ENCODE measurements around the gene ALS2. TPM values are rescaled to one million over a fixed set of nuclear protein-coding genes. Genes with fewer than 3 reads are reported as not detected.
A peak's percentile ranks its signal among the peaks of the same experiment; 100 is the strongest.

ALS2 gene
- total RNA-seq, 1 experiment from 2014 or later: 47.5 TPM

DNA sequence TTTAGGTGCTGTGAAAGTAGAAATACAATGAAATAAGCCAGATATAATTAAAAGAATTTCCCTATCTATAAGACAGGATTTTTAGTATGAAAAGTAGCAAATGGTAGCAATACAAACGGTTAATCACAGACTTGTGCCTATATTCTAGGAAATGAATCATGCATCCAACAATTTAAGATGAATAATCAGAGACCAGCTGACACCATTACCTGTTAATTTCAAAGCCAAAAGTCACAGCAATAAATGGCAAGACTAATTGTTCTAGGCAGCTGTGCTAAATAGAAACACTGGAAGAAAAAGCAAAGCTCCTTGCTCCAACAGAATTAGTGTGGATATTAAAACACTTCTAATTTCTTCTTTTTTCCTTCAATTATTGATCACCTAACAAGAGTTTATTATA is 47.2 kb downstream of the ALS2 start:
- ChIA-PET POLR2A (no interaction called here), CTCF (no interaction called here)
- Histone ChIP-seq H3K27ac (ENCODE audit: low read length) (no peak overlapping the region), H3K27me3 (ENCODE audit: control insufficient read depth, insufficient read depth, low read length) (no peaks in the 10 kb centered on the region), H3K4me1 (ENCODE audit: control insufficient read depth, insufficient read depth, low read length) (no peaks in the 10 kb centered on the region; the same call in 1 of the 2 replicates), H3K4me3 (ENCODE audit: low read depth in 2 of 2, low read length in 2 of 2) (no peak overlapping the region), H3K9me3 (ENCODE audit: control insufficient read depth, insufficient read depth, low read depth, low read length) (no peaks in the 10 kb centered on the region; the same call in 1 of the 2 replicates), H3K36me3 (ENCODE audit: control insufficient read depth, insufficient read depth, low read length) (peaks cover 28% of the 10 kb centered on the region)
- no peak for ATAC-seq
- BruUV-seq (replicated peaks): no TSS peak
- TF ChIP-seq SIN3A (IDR thresholded peaks at IDR 0.05; ENCODE audit: borderline replicate concordance, insufficient read depth, low read depth, low read length) (no peak), POLR2AphosphoS5 (IDR thresholded peaks at IDR 0.05; ENCODE audit: low read depth, low read length) (no peak), TCF7L2 (IDR thresholded peaks at IDR 0.05; ENCODE audit: low read depth, low read length) (no peak)
- TF ChIP-seq, protein P1, sequence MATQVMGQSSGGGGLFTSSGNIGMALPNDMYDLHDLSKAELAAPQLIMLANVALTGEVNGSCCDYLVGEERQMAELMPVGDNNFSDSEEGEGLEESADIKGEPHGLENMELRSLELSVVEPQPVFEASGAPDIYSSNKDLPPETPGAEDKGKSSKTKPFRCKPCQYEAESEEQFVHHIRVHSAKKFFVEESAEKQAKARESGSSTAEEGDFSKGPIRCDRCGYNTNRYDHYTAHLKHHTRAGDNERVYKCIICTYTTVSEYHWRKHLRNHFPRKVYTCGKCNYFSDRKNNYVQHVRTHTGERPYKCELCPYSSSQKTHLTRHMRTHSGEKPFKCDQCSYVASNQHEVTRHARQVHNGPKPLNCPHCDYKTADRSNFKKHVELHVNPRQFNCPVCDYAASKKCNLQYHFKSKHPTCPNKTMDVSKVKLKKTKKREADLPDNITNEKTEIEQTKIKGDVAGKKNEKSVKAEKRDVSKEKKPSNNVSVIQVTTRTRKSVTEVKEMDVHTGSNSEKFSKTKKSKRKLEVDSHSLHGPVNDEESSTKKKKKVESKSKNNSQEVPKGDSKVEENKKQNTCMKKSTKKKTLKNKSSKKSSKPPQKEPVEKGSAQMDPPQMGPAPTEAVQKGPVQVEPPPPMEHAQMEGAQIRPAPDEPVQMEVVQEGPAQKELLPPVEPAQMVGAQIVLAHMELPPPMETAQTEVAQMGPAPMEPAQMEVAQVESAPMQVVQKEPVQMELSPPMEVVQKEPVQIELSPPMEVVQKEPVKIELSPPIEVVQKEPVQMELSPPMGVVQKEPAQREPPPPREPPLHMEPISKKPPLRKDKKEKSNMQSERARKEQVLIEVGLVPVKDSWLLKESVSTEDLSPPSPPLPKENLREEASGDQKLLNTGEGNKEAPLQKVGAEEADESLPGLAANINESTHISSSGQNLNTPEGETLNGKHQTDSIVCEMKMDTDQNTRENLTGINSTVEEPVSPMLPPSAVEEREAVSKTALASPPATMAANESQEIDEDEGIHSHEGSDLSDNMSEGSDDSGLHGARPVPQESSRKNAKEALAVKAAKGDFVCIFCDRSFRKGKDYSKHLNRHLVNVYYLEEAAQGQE (IDR thresholded peaks at IDR 0.05; ENCODE audit: insufficient read depth in 1 of 2, low read depth in 2 of 2, low read length in 1 of 2): no peak
- TF ChIP-seq, protein P2, sequence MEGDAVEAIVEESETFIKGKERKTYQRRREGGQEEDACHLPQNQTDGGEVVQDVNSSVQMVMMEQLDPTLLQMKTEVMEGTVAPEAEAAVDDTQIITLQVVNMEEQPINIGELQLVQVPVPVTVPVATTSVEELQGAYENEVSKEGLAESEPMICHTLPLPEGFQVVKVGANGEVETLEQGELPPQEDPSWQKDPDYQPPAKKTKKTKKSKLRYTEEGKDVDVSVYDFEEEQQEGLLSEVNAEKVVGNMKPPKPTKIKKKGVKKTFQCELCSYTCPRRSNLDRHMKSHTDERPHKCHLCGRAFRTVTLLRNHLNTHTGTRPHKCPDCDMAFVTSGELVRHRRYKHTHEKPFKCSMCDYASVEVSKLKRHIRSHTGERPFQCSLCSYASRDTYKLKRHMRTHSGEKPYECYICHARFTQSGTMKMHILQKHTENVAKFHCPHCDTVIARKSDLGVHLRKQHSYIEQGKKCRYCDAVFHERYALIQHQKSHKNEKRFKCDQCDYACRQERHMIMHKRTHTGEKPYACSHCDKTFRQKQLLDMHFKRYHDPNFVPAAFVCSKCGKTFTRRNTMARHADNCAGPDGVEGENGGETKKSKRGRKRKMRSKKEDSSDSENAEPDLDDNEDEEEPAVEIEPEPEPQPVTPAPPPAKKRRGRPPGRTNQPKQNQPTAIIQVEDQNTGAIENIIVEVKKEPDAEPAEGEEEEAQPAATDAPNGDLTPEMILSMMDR (IDR thresholded peaks at IDR 0.05): no peak
- DNase-seq (ENCODE audit: low read depth, low spot score): peak; percentile 36
- intact Hi-C loops (cut with micrococcal nuclease; ENCODE audit: unreplicated experiment): no loop called here
- in situ Hi-C loops (cut with HindIII; ENCODE audit: low pct_unique_long_range_greater_than_20kb, low sequenced_read_pairs): no loop called here

DNA sequence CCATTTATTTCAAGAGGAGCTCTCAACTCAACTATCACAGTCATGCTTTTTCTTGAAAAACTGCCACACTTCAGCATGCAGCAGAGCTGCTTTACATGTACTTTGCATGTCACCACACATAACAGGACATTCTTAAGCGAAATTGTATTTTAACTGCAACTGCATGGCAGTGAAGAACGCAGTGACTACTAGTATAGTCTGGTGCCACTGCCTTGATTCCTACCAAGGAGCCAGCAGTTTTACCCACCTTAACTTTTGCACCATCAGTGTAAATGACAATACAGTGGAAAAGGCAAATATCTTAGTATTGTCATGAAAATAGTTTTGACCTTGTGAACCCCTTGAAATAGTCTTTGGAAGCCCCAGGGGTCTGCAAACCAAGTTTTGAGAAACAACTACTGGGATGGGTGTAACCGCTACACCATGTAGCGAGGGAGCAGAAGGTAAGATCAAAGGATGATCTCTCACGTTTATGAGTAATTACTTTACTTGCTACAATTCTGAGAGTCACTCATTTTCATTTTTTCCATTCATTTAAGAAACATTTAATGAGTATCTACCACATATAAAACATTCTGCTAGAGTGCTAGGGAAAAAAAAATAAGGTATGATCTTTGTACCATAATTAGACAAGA is 50.0 kb downstream of the ALS2 start:
- TF ChIP-seq SIN3A (IDR thresholded peaks at IDR 0.05; ENCODE audit: borderline replicate concordance, insufficient read depth, low read depth, low read length): no peak
- TF ChIP-seq, protein P1 (IDR thresholded peaks at IDR 0.05; ENCODE audit: insufficient read depth in 1 of 2, low read depth in 2 of 2, low read length in 1 of 2): no peak
- TF ChIP-seq POLR2AphosphoS5 (IDR thresholded peaks at IDR 0.05; ENCODE audit: low read depth, low read length): no peak
- TF ChIP-seq, protein P2 (IDR thresholded peaks at IDR 0.05): no peak
- TF ChIP-seq TCF7L2 (IDR thresholded peaks at IDR 0.05; ENCODE audit: low read depth, low read length): no peak
- POLR2A ChIA-PET: no interaction called here
- intact Hi-C loops (cut with micrococcal nuclease; ENCODE audit: unreplicated experiment): no loop called here
- Histone ChIP-seq H3K27me3 (ENCODE audit: control insufficient read depth, insufficient read depth, low read length) (no peaks in the 10 kb centered on the region), H3K4me1 (ENCODE audit: control insufficient read depth, insufficient read depth, low read length) (no peaks in the 10 kb centered on the region), H3K9me3 (ENCODE audit: control insufficient read depth, insufficient read depth, low read depth, low read length) (no peaks in the 10 kb centered on the region), H3K36me3 (ENCODE audit: control insufficient read depth, insufficient read depth, low read length) (peaks cover 22% of the 10 kb centered on the region), H3K27ac (ENCODE audit: low read length) (no peak overlapping the region), H3K4me3 (ENCODE audit: low read depth in 2 of 2, low read length in 2 of 2) (no peak overlapping the region)
- BruUV-seq (replicated peaks): no TSS peak
- DNase-seq (ENCODE audit: low read depth, low spot score): no peak
- in situ Hi-C loops (cut with HindIII; ENCODE audit: low pct_unique_long_range_greater_than_20kb, low sequenced_read_pairs): no loop called here
- CTCF ChIA-PET: no interaction called here
- no peak for ATAC-seq

Data from Panc1 (cell line).